SK-N-SH (cell line): ENCODE measurements around the gene PLIN1. TPM values are rescaled to one million over a fixed set of nuclear protein-coding genes. Genes with fewer than 3 reads are reported as not detected.

Experiments used
- CTCF ChIA-PET: fragments of 300-600, 350-600 bp; formaldehyde crosslinking; extraction: SDS; loops from one replicate; lab custom pipeline; 2021; lab: Yijun Ruan, JAX
- POLR2A ChIA-PET: fragments of 350-600 bp; sonication (Branson Sonifier 250); formaldehyde crosslinking; extraction: SDS; loops from one replicate; lab custom pipeline; 2020; ENCODE audit warnings: antibody characterized with exemption, inconsistent platforms; lab: Yijun Ruan, JAX
- DNase-seq: peaks from one replicate; pipeline ENCODE4 v3.0.0; 2012
- H2AFZ ChIP-seq: fragments of 200-600 bp; sonication (generic); 2 replicates; pipeline ENCODE4 v1.8.1; 2016; ENCODE audit warnings: antibody characterized with exemption, mild to moderate bottlenecking, low read depth
- H3F3A ChIP-seq: fragments of 200-600 bp; sonication (generic); replicated peaks from 2 replicates; pipeline ENCODE3; 2016; ENCODE audit warnings: antibody characterized with exemption, mild to moderate bottlenecking; ENCODE audit not compliant: insufficient read depth
- H3K27ac ChIP-seq, 2 experiments: fragments of 200-500 bp in 1 of 2; fragments of 200-600 bp in 1 of 2; sonication (Bioruptor generic) in 1 of 2; sonication (generic), shearing (Covaris generic) in 1 of 2; 2 replicates each; pipeline versions ENCODE4 v1.5.1 to v1.6.1; 2014 to 2016; ENCODE audit warnings: low read depth in 2 of 2, inconsistent platforms in 1 of 2, low read length in 1 of 2, mild to moderate bottlenecking in 1 of 2, mixed read lengths in 1 of 2
- H3K27me3 ChIP-seq: fragments of 200-600 bp; sonication (generic), shearing (Covaris generic); 2 replicates; pipeline ENCODE4 v1.6.1; 2016; ENCODE audit warnings: mixed run types; ENCODE audit not compliant: insufficient read depth
- H3K36me3 ChIP-seq, 2 experiments: fragments of 200-500 bp in 1 of 2; fragments of 200-600 bp in 1 of 2; sonication (Bioruptor generic) in 1 of 2; sonication (generic) in 1 of 2; replicated peaks in 1 of 2; 2 replicates each; pipeline versions ENCODE3 to v1.5.1; 2014 to 2016; ENCODE audit warnings: low read length in 1 of 2, mild to moderate bottlenecking in 1 of 2; ENCODE audit not compliant: insufficient read depth in 2 of 2, control insufficient read depth in 1 of 2
- H3K4me1 ChIP-seq, 2 experiments: fragments of 200-500 bp in 1 of 2; fragments of 200-600 bp in 1 of 2; sonication (Bioruptor generic) in 1 of 2; sonication (generic), shearing (Covaris generic) in 1 of 2; 2 replicates each; pipeline versions ENCODE4 v1.5.1 to v1.6.1; 2014 to 2016; ENCODE audit warnings: low read depth in 1 of 2, low read length in 1 of 2, mixed run types in 1 of 2; ENCODE audit not compliant: insufficient read depth in 2 of 2, control insufficient read depth in 1 of 2
- H3K4me2 ChIP-seq: fragments of 200-600 bp; sonication (generic), shearing (Covaris generic); 2 replicates; pipeline ENCODE4 v1.6.1; 2017; ENCODE audit warnings: mixed run types
- H3K4me3 ChIP-seq, 2 experiments: fragments of 200-500 bp in 1 of 2; fragments of 200-600 bp in 1 of 2; sonication (Bioruptor generic) in 1 of 2; sonication (generic), shearing (Covaris generic) in 1 of 2; 2 replicates each; pipeline versions ENCODE4 v1.5.1 to v1.8.1; 2014 to 2016; ENCODE audit warnings: low read depth in 2 of 2, inconsistent platforms in 1 of 2, low read length in 1 of 2, mild to moderate bottlenecking in 1 of 2, mixed read lengths in 1 of 2, moderate library complexity in 1 of 2
- H3K79me2 ChIP-seq: fragments of 200-600 bp; sonication (generic); 2 replicates; pipeline ENCODE4 v1.8.1; 2017; ENCODE audit warnings: mild to moderate bottlenecking; ENCODE audit not compliant: insufficient read depth
- H3K9ac ChIP-seq: fragments of 200-600 bp; sonication (generic); 2 replicates; pipeline ENCODE4 v1.6.1; 2017; ENCODE audit warnings: mixed run types
- H3K9me2 ChIP-seq: fragments of 200-600 bp; sonication (generic); 2 replicates; pipeline ENCODE4 v1.6.1; 2017; ENCODE audit warnings: mixed run types
- H3K9me3 ChIP-seq: fragments of 200-600 bp; sonication (generic); 2 replicates; pipeline ENCODE4 v1.6.1; 2017; ENCODE audit warnings: mixed run types, mild to moderate bottlenecking, moderate library complexity
- H4K20me1 ChIP-seq: fragments of 200-600 bp; sonication (generic); 2 replicates; pipeline ENCODE4 v1.6.1; 2017; ENCODE audit warnings: mild to moderate bottlenecking, mixed run types; ENCODE audit not compliant: insufficient read depth
- CHD2 ChIP-seq: fragments of 150-350 bp; IDR thresholded peaks from 2 replicates; pipeline ENCODE4 v1.6.1; 2018; ENCODE audit warnings: low read length; ENCODE audit not compliant: partially characterized antibody
- ELF1 ChIP-seq: IDR thresholded peaks from 2 replicates; pipeline ENCODE4 v1.4.0; 2012
- EZH2phosphoT487 ChIP-seq: fragments of 200-600 bp; sonication (generic); IDR thresholded peaks from 2 replicates; pipeline ENCODE4 v1.6.1; 2017; ENCODE audit warnings: low read depth, mixed run types, mild to moderate bottlenecking, antibody characterized with exemption, moderate library complexity, borderline replicate concordance
- GABPA ChIP-seq: IDR thresholded peaks from 2 replicates; pipeline ENCODE4 v1.4.0; 2012; ENCODE audit warnings: low read depth, mild to moderate bottlenecking
- JUND ChIP-seq: IDR thresholded peaks from 2 replicates; pipeline ENCODE4 v1.4.0; 2012
- MEF2A ChIP-seq: IDR thresholded peaks from 2 replicates; pipeline ENCODE4 v1.4.0; 2012; ENCODE audit warnings: low read depth, borderline replicate concordance
- MXI1 ChIP-seq: IDR thresholded peaks from 2 replicates; pipeline ENCODE4 v1.6.1; 2012; ENCODE audit warnings: mild to moderate bottlenecking, low read depth, low read length, improper control_type of control experiment
- NFIC ChIP-seq: IDR thresholded peaks from 2 replicates; pipeline ENCODE4 v1.4.0; 2012; ENCODE audit warnings: borderline replicate concordance
- NRF1 ChIP-seq: IDR thresholded peaks from 2 replicates; pipeline ENCODE4 v1.6.1; 2012; ENCODE audit warnings: low read depth, mild to moderate bottlenecking, low read length
- POLR2AphosphoS5 ChIP-seq: IDR thresholded peaks from 2 replicates; pipeline ENCODE4 v1.6.1; 2012; ENCODE audit warnings: low read depth, low read length
- RAD21 ChIP-seq: IDR thresholded peaks from 2 replicates; pipeline ENCODE4 v1.6.1; 2012; ENCODE audit warnings: mild to moderate bottlenecking, low read length
- RCOR1 ChIP-seq: fragments of 150-350 bp; IDR thresholded peaks from 2 replicates; pipeline ENCODE4 v1.6.1; 2017; ENCODE audit warnings: antibody characterized with exemption, low read length
- REST ChIP-seq: IDR thresholded peaks from 2 replicates; pipeline ENCODE4 v1.6.1; 2012; ENCODE audit warnings: mild to moderate bottlenecking, low read depth, low read length, moderate library complexity
- RFX5 ChIP-seq: IDR thresholded peaks from 2 replicates; pipeline ENCODE4 v1.6.1; 2012; ENCODE audit warnings: mild to moderate bottlenecking, improper control_type of control experiment, low read length
- RXRA ChIP-seq: IDR thresholded peaks from 2 replicates; pipeline ENCODE4 v1.4.0; 2012; ENCODE audit warnings: low read depth, mild to moderate bottlenecking, borderline replicate concordance
- SIN3A ChIP-seq: IDR thresholded peaks from 2 replicates; pipeline ENCODE4 v1.6.1; 2012; ENCODE audit warnings: low read depth, mild to moderate bottlenecking, low read length, moderate library complexity, borderline replicate concordance
- TAF1 ChIP-seq: IDR thresholded peaks from 2 replicates; pipeline ENCODE4 v1.6.1; 2012; ENCODE audit warnings: low read depth, mild to moderate bottlenecking, low read length, moderate library complexity, borderline replicate concordance
- TCF12 ChIP-seq: IDR thresholded peaks from 2 replicates; pipeline ENCODE4 v1.4.0; 2012
- USF1 ChIP-seq: IDR thresholded peaks from 2 replicates; pipeline ENCODE4 v1.4.0; 2012; ENCODE audit warnings: low read depth, borderline replicate concordance
- YY1 ChIP-seq: IDR thresholded peaks from 2 replicates; pipeline ENCODE4 v1.4.0; 2012; ENCODE audit warnings: low read depth, mild to moderate bottlenecking
- ZBTB33 ChIP-seq: IDR thresholded peaks from 2 replicates; pipeline ENCODE4 v1.4.0; 2012; ENCODE audit warnings: low read depth, borderline replicate concordance
- WGBS: methylation state at CpG from one replicate; pipeline ENCODE4 v1.1.6; 2017; ENCODE audit warnings: low lambda C conversion rate; 5-methylcytosine and 5-hydroxymethylcytosine counted together
- polyA plus RNA-seq, 3 experiments: library from polyadenylated mRNA; depleted of rRNA; stranded (reverse); fragments of >200 nt; gene quantifications; 2 replicates each; pipeline ENCODE4 v1.2.3, GENCODE V29; 2012
- TF ChIP-seq, protein P1 (sequence below): IDR thresholded peaks from 2 replicates; pipeline ENCODE4 v1.4.0; 2012; ENCODE audit warnings: low read depth
- TF ChIP-seq, protein P2 (sequence below): fragments of 150-350 bp; IDR thresholded peaks from 2 replicates; pipeline ENCODE4 v1.6.1; 2017; ENCODE audit warnings: antibody characterized with exemption, low read length, low read depth, borderline replicate concordance
- TF ChIP-seq, protein P3 (sequence below): fragments of 200-600 bp; sonication (generic); IDR thresholded peaks from 2 replicates; pipeline ENCODE4 v1.6.1; 2017; ENCODE audit warnings: antibody characterized with exemption, mild to moderate bottlenecking, moderate library complexity

Gene PLIN1
- polyA plus RNA-seq, 1 of the 3 experiments (the other 2 are of a cell fraction): 0.08 TPM

DNA sequence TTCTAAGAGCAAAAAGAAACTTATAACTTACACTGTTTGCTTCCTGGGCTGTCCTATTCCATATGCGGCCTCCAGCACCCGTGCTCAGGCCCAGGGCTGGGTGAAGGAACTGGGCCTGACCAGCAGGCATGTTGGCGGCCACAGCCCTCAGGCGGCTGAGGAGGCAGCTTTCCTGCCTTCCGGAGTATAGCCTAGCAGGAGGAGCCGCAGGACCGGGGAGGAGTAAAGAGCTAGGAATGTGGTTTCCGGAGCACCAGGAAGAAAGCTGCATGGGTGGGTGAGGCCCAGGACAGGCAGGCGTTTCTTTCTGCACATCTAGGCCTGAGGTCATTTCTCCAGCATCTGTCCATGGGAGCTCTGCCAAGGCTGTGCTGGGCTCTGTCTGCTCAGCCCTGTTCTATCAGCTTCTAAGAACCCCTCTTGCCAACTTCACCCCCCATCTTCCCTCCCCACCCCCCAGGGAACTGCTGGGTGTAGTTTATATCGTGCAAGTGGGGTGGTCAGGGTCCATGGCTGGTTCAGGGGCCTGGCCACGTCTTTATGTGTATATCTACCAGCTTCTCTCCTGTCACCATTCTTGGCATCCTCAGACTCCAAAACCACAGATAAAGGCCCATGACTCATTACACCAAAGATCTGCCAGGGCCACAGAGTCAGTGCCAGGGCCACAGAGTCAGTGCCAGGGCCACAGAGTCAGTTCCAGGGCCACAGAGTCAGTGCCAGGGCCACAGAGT is 16.1 kb downstream of the PLIN1 start:
- Histone ChIP-seq H3K27ac (peak overlapping the region; percentile 36 to 70), H3K9ac (peak overlapping the region; percentile 34; the same call in 1 of the 2 replicates), H3K9me2 (no peaks in the 10 kb centered on the region), H3K4me2 (peak overlapping the region; percentile 70), H3F3A (peaks cover 22% of the 10 kb centered on the region), H3K79me2 (no peaks in the 10 kb centered on the region), H2AFZ (peak overlapping the region; percentile 93), H3K36me3 (no peaks in the 10 kb centered on the region), H4K20me1 (no peaks in the 10 kb centered on the region), H3K27me3 (no peaks in the 10 kb centered on the region), H3K4me1 (peaks cover 12 to 19% of the 10 kb centered on the region in 2 experiments; a peak in 3 of 4 replicates), H3K4me3 (no peak overlapping the region), H3K9me3 (no peaks in the 10 kb centered on the region)
- 67% methylated on average over 8 of the region's 11 CpGs for WGBS
- POLR2A ChIA-PET: interaction anchor here (1.2 kb wide), 1 partner anchor 18 kb away, joined by 3 read pairs; no protein-coding TSS in a partner anchor
- no peak for DNase-seq
- CTCF ChIA-PET: interaction anchor here (1.5 to 3.2 kb wide), 2 partner anchors 10 to 16 kb away, joined by 8 to 21 read pairs; no protein-coding TSS in a partner anchor
- peak; percentile 70 for TF ChIP-seq NFIC
- TF ChIP-seq MXI1: no peak
- TF ChIP-seq, protein P1, sequence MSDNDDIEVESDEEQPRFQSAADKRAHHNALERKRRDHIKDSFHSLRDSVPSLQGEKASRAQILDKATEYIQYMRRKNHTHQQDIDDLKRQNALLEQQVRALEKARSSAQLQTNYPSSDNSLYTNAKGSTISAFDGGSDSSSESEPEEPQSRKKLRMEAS: peak; percentile 69; the same call in 1 of the 2 replicates
- TF ChIP-seq POLR2AphosphoS5: no peak
- no peak for TF ChIP-seq NRF1
- no peak for TF ChIP-seq RFX5
- TF ChIP-seq EZH2phosphoT487: no peak
- peak; percentile 60 for TF ChIP-seq ELF1
- TF ChIP-seq JUND: 0 out of 2 replicates have a peak, but pooled peaks have one; percentile 37
- TF ChIP-seq RAD21: no peak
- TF ChIP-seq, protein P2, sequence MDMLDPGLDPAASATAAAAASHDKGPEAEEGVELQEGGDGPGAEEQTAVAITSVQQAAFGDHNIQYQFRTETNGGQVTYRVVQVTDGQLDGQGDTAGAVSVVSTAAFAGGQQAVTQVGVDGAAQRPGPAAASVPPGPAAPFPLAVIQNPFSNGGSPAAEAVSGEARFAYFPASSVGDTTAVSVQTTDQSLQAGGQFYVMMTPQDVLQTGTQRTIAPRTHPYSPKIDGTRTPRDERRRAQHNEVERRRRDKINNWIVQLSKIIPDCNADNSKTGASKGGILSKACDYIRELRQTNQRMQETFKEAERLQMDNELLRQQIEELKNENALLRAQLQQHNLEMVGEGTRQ: no peak
- 0 out of 2 replicates have a peak, but pooled peaks have one; percentile 35 for TF ChIP-seq YY1
- TF ChIP-seq, protein P3, sequence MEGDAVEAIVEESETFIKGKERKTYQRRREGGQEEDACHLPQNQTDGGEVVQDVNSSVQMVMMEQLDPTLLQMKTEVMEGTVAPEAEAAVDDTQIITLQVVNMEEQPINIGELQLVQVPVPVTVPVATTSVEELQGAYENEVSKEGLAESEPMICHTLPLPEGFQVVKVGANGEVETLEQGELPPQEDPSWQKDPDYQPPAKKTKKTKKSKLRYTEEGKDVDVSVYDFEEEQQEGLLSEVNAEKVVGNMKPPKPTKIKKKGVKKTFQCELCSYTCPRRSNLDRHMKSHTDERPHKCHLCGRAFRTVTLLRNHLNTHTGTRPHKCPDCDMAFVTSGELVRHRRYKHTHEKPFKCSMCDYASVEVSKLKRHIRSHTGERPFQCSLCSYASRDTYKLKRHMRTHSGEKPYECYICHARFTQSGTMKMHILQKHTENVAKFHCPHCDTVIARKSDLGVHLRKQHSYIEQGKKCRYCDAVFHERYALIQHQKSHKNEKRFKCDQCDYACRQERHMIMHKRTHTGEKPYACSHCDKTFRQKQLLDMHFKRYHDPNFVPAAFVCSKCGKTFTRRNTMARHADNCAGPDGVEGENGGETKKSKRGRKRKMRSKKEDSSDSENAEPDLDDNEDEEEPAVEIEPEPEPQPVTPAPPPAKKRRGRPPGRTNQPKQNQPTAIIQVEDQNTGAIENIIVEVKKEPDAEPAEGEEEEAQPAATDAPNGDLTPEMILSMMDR: no peak
- no peak for TF ChIP-seq RCOR1
- TF ChIP-seq USF1: no peak
- TF ChIP-seq MEF2A: no peak
- no peak for TF ChIP-seq RXRA
- TF ChIP-seq GABPA: no peak; the same call in 1 of the 2 replicates
- no peak for TF ChIP-seq REST
- TF ChIP-seq SIN3A: no peak
- no peak for TF ChIP-seq ZBTB33
- no peak for TF ChIP-seq TCF12
- no peak for TF ChIP-seq CHD2
- TF ChIP-seq TAF1: no peak
